GM19193 (cell line): ENCODE measurements around the gene SEMA4F.

Experiments used
- POLR2A ChIP-seq: IDR thresholded peaks from 4 replicates; pipeline ENCODE4 v1.6.1; 2011; ENCODE audit not compliant: insufficient read depth, insufficient read length; ENCODE audit errors: extremely low read depth

Gene SEMA4F

GRCh38 chr2:74646201-74646600, 7.8 kb upstream of the SEMA4F start:
- no peak for TF ChIP-seq POLR2A

DNA sequence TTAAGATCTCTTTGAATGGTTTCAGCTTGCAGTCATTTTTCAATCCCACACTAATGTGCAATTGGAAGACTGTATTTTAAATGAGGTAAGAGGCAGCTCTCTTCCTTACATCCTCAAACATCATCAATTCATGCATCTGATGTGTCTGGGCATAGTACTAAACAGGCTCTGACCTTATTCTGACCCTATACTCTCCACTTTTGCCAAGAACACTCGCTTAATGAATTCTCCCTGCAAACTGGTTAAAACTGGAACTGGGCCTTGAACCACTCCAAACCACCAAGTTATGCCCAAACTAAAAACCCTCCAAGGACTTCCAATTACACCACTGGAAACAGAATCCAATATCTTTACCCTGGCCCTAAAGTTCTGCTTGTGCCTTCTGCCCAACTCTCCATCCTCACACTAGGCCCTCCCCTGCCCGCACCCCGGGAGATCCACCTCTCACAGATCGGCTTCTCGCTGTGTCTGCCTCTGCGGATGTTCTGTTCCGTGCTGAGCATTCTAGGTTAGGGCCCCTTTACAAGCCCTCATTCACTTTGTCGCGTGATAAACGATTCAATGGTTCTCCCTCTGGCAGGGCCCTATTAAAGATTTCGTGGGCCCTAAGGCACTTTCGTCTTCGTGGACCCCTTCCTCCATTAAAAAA, 7.1 kb upstream of the SEMA4F start:
- TF ChIP-seq POLR2A = no peak

GRCh38 chr2:74648009-74648443, 6.0 kb upstream of the SEMA4F start, which contains the start of gene M1AP:
TSS of gene M1AP (minus strand) at chr2:74648330. CDS start at chr2:74640275, 8,055 bp downstream.
- TF ChIP-seq POLR2A = no peak

GRCh38 chr2:74653589-74653984, 460 bp upstream of the SEMA4F start:
- TF ChIP-seq POLR2A = no peak

GRCh38 chr2:74655579-74655978, 1.5 kb downstream of the SEMA4F start:
- no peak for TF ChIP-seq POLR2A

GRCh38 chr2:74658516-74658915, 4.5 kb downstream of the SEMA4F start:
- TF ChIP-seq POLR2A = no peak

DNA sequence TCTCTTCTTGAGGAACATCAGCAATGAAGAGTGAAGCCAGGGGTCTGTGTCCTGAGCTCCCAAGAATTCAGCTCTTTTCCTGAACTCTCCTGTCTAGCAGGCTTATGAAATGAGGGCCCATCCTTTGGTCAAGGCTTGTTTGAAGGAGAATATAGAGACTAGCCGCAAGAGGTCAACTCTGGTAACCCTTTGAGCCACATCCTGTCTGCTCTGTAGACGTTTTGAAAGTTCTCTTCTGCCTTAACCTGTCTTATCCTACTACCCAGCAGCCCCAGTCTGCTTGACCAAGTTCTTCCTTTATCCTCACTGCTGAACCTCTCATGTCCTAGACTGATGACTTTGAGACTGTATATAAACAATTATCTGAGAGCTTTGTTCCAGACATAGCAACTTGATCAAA, 5.4 kb downstream of the SEMA4F start:
- no peak for TF ChIP-seq POLR2A

DNA sequence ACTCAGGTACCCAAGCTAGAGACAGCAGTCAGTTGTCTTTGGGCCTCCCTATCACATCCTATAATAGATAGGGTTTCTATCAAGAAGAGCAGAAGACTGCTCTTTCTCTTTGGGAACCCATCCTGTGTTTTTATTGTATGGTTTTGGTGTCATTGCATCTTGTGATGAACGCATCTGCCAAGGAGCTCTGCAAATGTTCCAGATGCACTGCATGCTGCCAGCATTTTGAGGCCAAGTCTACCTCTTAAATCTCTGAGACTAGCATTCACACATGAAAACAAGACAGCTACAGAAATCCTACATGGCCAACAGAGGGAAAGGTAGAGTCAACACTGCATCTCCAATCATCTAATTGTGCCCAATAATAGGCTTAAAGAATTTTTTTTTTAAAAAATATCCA, 14.0 kb downstream of the SEMA4F start:
- TF ChIP-seq POLR2A = no peak

- TF ChIP-seq POLR2A = no peak
Measured at GRCh38 chr2:74670263-74670662, 16.2 kb downstream of the SEMA4F start.

DNA sequence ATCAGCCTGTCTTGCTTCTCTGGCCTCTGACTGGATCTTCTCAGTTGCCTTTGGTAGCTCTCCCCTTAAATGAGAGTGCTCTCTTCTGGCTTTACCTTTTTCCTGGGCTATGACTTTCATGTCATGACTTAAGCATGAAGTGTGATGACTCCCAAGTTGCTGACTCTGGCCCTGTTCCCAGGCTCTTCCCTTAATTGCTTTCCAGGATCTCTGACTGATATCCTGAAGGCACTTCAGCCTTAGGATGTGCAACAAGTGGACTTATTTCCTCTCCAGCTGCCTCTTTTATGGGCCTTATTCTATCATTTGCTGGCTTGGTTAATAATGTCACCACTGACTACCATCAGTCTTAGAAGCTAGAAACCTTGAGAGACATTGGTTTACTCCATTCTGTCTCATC, 17.4 kb downstream of the SEMA4F start:
- TF ChIP-seq POLR2A = no peak

DNA sequence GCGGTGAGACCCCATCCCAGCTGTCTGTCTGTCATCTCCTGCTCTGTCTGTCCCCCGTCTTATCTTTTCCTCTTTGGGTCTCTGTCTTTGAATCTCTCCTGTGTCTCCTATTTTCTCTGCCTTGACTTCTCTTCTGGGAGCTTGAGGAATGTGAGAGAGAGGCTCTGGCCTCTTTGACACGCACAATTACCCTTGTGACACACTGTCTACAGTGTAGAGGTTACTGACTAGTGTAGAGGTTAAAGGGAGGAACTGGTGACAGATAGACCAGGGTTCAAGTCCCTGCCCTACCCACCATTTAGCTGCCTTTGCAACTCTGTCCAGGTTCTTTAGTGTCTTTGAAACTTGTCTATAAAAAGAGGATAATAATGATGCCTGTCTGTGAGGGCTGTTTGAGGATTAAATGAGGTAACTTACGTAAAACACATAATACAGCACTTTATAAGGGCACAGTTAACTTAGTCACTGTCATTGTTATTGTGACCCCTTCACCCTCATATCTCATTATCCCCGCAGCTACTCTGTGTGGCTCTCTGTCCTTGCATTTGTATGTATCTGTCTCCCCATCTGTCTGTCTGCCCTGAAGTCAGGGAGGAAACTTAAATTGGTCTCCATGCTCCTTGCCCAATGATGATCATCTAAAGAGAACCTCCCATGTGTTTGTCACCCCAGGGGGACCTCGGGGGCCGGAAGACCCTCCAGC, 19.9 kb downstream of the SEMA4F start:
- no peak for TF ChIP-seq POLR2A

DNA sequence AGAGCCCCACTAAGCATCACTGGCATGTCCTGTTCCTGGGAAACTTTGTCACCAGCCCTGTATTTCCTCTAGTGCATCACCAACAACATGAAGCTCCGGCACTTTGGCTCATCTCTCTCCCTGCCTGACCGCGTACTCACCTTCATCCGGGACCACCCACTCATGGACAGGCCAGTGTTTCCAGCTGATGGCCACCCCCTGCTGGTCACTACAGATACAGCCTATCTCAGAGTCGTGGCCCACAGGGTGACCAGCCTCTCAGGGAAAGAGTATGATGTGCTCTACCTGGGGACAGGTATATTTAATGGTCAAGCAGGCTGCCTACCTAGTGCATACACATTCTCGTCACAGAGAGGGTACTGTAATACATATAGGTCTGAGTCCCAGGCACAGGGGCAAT, 21.0 kb downstream of the SEMA4F start:
- no peak for TF ChIP-seq POLR2A

DNA sequence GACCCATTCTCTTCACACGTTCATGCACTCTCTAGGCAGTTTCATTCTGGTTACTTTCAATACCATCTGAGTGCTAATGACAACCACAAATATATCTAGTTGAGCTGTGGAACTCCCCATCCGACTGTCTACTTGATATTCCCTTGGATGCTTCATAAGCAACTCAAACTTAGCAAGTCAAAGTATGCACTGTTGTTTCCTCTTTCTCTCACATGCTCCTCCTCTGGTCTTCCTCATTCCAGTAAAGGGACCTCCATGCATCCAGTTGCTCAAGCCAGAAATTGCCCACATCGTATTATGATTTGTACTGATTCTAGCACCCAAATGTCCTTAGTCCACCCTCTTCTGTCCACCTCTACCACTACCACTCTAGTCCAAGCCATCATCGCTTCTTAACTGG, 22.3 kb downstream of the SEMA4F start:
- no peak for TF ChIP-seq POLR2A

- no peak for TF ChIP-seq POLR2A
Measured at GRCh38 chr2:74679615-74680014, 25.6 kb downstream of the SEMA4F start.

DNA sequence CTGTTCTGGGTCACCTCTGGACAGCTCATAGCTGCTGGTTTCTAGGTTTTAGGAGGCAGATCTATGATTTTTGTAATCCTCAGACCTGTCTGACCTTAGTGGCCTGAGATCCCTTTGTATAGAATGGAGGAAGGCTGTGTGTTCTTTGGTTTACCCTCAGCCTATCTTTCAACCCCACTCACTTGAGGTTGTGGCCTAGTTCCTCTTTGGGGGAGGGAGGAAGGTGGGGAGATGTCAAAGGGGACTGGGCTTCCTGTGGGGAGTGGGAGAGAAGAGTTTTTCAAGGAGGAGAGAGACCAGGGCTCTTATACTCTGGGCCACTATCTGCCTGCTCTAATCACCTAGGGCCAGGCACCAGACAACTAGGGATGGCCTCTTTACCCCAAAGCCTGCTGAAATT, 28.5 kb downstream of the SEMA4F start:
- TF ChIP-seq POLR2A = no peak

GRCh38 chr2:74685408-74685807, 31.4 kb downstream of the SEMA4F start:
- TF ChIP-seq POLR2A = no peak

- TF ChIP-seq POLR2A = no peak
Measured at GRCh38 chr2:74688881-74689280, 34.8 kb downstream of the SEMA4F start.

- no peak for TF ChIP-seq POLR2A
Measured at GRCh38 chr2:74689671-74690070, 35.6 kb downstream of the SEMA4F start.

GRCh38 chr2:74690571-74690970, 36.5 kb downstream of the SEMA4F start:
- no peak for TF ChIP-seq POLR2A
